Upper lobe of right lung (tissue), 1 donor: Measurements from ENCODE around the gene IGF1R. TPM values are rescaled to one million over a fixed set of nuclear protein-coding genes. Genes with fewer than 3 reads are reported as not detected.
A peak's percentile ranks its signal among the peaks of the same experiment; 100 is the strongest.

Source experiments
- ATAC-seq: fragments of 200-7000 bp; cut with Tn5 transposase; one replicate; pipeline ENCODE4 v1.9.1; 2020; ENCODE audit warnings: mild to moderate bottlenecking, moderate library complexity
- DNase-seq: peaks from one replicate; pipeline ENCODE4 v3.0.0-alpha.2; 2020
- H3K27ac ChIP-seq: fragments of 200-600 bp; one replicate; pipeline ENCODE4 v1.8.0; 2022
- H3K27me3 ChIP-seq: fragments of 200-600 bp; one replicate; pipeline ENCODE4 v1.8.0; 2022; ENCODE audit warnings: mild to moderate bottlenecking
- H3K36me3 ChIP-seq: fragments of 200-600 bp; one replicate; pipeline ENCODE4 v1.8.0; 2022
- H3K4me1 ChIP-seq: fragments of 200-600 bp; one replicate; pipeline ENCODE4 v1.8.0; 2022
- H3K4me3 ChIP-seq: fragments of 200-600 bp; one replicate; pipeline ENCODE4 v1.8.0; 2022; ENCODE audit warnings: mild to moderate bottlenecking
- H3K9me3 ChIP-seq: fragments of 200-600 bp; one replicate; pipeline ENCODE4 v1.8.0; 2022
- intact Hi-C: fragments of 100-400 bp; cut with DNase I; formaldehyde crosslinking; loops from one replicate; pipeline ENCODE4 v1.11.0; 2022
- total RNA-seq: library from RNA; stranded (reverse); fragmentation: NEBNext Ultra II Directional; extraction: Animal tissue kit (Norgen Biotek cat#: 25700); gene quantifications from one replicate; pipeline ENCODE4 v1.2.1, GENCODE V29; 2021
- TF ChIP-seq, protein P1 (sequence below): fragments of 200-600 bp; IDR thresholded peaks from one replicate; pipeline ENCODE4 v1.8.0; 2022; ENCODE audit warnings: antibody characterized with exemption
- donor health status: DM: no; HTN: yes; CAD: no; lungs with severe emphysema.

The IGF1R gene
- total RNA-seq, 1 donor from 2014 or later = 40.0 TPM

DNA sequence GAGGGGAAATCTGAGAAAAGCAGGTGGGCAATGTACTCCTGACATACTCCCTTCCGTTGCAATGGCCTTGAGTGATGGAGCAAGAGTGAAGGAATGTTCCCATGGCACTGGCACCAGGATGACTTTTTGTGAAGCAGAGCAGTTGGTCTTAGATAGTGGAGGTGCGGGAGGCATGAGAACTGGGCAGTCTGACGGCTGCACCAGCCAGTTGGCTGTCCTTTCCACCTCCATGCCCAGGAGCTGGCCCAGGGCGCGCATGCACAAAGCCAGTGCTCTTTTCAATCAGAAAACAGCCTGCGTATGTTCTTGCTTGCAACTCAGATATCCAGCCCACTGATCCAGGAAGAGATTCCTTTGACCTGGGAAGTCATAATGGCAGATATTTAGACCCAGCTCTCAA, 222.4 kb downstream of the IGF1R start:
- intact Hi-C loops = no loop called here
- Histone ChIP-seq H3K9me3 (no peaks in the 10 kb centered on the region), H3K4me1 (peaks cover 26% of the 10 kb centered on the region)

DNA sequence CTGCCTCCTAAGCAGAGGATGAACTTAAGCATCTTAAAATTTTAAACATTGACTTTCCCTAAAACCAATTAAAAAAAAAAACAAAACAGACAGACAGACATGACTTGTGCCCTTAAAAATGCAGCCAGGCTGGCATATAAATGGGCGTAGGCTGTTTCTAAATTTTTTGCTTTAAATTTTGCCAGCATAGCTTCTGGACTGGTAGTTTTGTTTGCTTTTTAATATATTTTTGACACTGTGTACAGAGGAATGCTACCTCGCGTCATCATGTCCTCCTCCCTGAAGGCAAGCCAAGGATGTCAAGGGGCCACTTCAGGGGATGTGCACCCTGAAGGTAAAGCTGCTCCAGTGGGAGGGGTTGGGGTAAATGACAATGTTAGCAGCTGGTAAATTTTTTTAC, 224.4 kb downstream of the IGF1R start:
- Histone ChIP-seq H3K9me3 (no peaks in the 10 kb centered on the region), H3K36me3 (no peaks in the 10 kb centered on the region), H3K4me1 (peaks cover 40% of the 10 kb centered on the region), H3K4me3 (no peak overlapping the region), H3K27ac (no peak overlapping the region), H3K27me3 (no peaks in the 10 kb centered on the region)
- DNase-seq (no peak), ATAC-seq (no peak)
- TF ChIP-seq, protein P1, sequence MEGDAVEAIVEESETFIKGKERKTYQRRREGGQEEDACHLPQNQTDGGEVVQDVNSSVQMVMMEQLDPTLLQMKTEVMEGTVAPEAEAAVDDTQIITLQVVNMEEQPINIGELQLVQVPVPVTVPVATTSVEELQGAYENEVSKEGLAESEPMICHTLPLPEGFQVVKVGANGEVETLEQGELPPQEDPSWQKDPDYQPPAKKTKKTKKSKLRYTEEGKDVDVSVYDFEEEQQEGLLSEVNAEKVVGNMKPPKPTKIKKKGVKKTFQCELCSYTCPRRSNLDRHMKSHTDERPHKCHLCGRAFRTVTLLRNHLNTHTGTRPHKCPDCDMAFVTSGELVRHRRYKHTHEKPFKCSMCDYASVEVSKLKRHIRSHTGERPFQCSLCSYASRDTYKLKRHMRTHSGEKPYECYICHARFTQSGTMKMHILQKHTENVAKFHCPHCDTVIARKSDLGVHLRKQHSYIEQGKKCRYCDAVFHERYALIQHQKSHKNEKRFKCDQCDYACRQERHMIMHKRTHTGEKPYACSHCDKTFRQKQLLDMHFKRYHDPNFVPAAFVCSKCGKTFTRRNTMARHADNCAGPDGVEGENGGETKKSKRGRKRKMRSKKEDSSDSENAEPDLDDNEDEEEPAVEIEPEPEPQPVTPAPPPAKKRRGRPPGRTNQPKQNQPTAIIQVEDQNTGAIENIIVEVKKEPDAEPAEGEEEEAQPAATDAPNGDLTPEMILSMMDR = no peak
- intact Hi-C loops = no loop called here

More for the DNA sequence above, 222.4 kb downstream of the IGF1R start:
- Histone ChIP-seq H3K36me3 (no peaks in the 10 kb centered on the region), H3K27me3 (no peaks in the 10 kb centered on the region), H3K27ac (no peak overlapping the region), H3K4me3 (no peak overlapping the region)
- ATAC-seq = no peak
- TF ChIP-seq, protein P1 = no peak
- DNase-seq = no peak

DNA sequence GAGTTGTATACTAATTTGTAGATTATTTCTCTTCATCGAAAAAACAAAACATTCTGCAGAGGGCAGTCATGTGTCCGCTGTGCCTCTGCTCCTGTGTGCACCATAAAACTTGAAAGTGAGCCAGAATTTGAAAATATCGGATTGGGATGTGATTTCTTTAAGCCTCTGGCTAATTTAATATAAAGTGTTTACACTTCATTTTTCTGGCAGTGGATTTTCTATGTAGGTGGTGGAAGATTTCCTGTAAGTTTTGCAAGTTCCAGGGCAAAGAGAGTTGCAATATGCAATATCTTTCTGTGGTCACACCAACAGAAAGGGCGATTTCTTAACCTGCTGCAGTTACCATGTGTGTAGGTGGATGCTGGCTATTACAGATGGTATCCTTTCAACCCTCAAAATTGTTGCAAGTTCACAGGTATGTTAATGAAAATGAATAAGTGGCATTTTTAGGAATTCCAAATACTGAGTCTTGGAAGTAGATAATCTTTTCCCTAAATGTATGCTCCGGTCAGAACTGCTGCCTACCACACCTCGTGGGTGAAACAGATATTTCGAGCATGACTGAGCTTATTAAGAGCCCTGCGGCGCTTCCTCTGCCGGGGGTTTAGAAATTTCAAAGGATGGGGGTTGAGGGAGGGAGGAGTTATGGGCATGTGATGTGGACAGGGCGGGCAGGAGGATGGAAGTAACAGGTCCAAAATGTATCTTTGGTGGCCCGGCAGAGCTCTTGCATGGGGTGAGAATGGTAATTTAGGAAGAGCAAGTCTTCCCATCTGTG, 225.3 kb downstream of the IGF1R start:
- Histone ChIP-seq H3K9me3 (no peaks in the 10 kb centered on the region), H3K4me3 (no peak overlapping the region), H3K27me3 (no peaks in the 10 kb centered on the region), H3K36me3 (no peaks in the 10 kb centered on the region), H3K27ac (peak overlapping the region; percentile 42), H3K4me1 (peaks cover 40% of the 10 kb centered on the region)
- TF ChIP-seq, protein P1 = no peak
- DNase-seq (no peak), ATAC-seq (peak; percentile 85)
- intact Hi-C loops = no loop called here

DNA sequence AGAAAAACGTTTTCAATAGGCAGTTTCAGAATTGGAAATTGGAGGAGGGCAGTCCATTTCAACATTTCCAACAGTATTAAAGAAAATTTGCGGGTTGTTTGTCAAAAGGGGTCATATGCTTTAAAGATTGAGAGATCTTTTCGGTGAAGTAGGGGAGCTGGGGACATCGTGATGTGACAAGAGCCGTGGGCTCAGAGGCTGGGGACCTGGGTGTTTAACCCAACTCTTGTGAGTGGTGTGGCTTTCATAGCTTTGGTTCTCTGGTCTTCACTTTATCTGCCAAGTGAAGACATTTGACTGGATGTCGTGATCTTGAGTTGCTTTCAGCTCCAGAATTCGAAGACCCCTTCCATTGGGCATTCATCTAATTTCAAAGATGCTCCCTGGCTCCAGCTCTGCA, 226.0 kb downstream of the IGF1R start:
- ATAC-seq = no peak
- peaks cover 40% of the 10 kb centered on the region for H3K4me1 ChIP-seq
- H3K9me3 ChIP-seq = no peaks in the 10 kb centered on the region
- no peak overlapping the region for H3K4me3 ChIP-seq
- TF ChIP-seq, protein P1 = no peak
- intact Hi-C loops = no loop called here
- no peaks in the 10 kb centered on the region for H3K36me3 ChIP-seq
- no peak for DNase-seq
- no peaks in the 10 kb centered on the region for H3K27me3 ChIP-seq
- peak overlapping the region; percentile 42 for H3K27ac ChIP-seq

DNA sequence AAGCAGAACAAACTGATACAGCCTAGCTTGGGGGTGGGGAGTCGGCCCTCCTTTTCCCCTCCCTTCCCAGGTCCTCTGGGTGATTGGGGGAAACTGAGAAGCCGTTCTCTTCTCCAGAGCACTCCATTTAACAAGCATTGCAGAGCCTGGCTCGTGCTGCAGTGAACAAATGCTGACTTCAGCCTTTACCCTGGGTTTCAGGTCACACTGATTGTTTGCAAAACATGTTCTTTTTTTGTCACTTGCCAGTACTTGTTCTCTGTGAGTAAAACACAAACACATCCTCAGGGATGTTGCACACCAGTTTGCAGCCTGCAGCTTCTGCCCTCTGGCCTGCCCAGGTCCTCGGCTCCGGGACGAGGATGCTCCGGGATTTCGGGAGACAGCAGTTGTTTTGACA, 226.4 kb downstream of the IGF1R start:
- Histone ChIP-seq H3K27ac (peak overlapping the region; percentile 42), H3K9me3 (no peaks in the 10 kb centered on the region), H3K4me3 (no peak overlapping the region), H3K27me3 (no peaks in the 10 kb centered on the region), H3K4me1 (peaks cover 40% of the 10 kb centered on the region), H3K36me3 (no peaks in the 10 kb centered on the region)
- ATAC-seq (peak; percentile 45), DNase-seq (no peak)
- TF ChIP-seq, protein P1 = no peak
- intact Hi-C loops = no loop called here
